Measurements from ENCODE around the gene CD300C.
A peak's percentile ranks its signal among the peaks of the same experiment; 100 is the strongest.

CD300C gene

GRCh38 chr17:74547736-74548135 is 1.8 kb upstream of the CD300C start:
- DNase-seq, result no peak
- Mint-ChIP-seq H3K9me3 (no peaks in the 10 kb centered on the region), H3K4me3 (no peak overlapping the region), H3K27ac (no peak overlapping the region), H3K4me1 (ENCODE audit: low read depth) (peaks cover 5% of the 10 kb centered on the region), H3K36me3 (ENCODE audit: low read depth) (no peaks in the 10 kb centered on the region), H3K27me3 (peaks cover 7% of the 10 kb centered on the region)

DNA sequence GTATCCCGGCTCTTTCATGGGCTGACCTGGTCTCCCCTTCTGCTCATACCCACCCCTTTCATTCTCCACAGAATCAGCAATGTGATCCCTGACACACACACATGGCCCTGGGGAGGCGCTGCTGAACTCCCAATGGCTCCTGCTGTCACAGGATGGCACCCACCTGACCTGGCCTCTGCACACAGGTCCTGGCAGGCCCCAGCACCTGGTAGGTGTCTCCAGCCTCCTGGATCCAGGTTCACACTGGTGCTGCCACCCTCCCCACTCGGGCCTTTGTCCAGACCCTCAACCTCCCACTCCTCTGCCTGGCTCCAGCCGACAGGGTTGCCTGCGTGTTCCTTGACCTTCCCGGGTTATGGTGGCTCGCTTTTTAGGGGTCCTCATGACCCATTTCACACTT is 1.3 kb upstream of the CD300C start:
- no peak overlapping the region for H3K27ac Mint-ChIP-seq
- no peaks in the 10 kb centered on the region for H3K36me3 Mint-ChIP-seq (ENCODE audit: low read depth)
- H3K27me3 Mint-ChIP-seq, result peaks cover 9% of the 10 kb centered on the region
- H3K4me3 Mint-ChIP-seq, result no peak overlapping the region
- H3K9me3 Mint-ChIP-seq, result no peaks in the 10 kb centered on the region
- DNase-seq, result no peak
- peaks cover 5% of the 10 kb centered on the region for H3K4me1 Mint-ChIP-seq (ENCODE audit: low read depth)

DNA sequence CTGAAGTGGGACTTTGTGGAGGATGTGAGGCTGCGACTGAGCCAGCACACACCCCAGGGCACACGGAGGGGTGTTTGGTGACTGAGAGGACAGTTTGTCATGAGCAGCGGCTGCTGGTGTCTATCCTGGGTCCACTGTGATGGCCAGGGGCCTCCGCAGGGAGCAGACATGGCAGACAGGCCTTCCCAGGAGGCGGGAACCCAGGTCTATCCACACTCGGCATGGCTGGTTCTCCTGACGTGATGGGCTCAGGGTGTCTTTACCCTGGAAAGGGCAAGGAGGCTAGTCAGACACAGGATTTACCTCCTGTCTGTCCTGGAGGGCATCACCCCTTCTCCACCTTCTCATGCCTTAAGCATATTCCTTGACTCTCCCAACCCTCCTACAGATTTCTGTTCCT is 671 bp upstream of the CD300C start:
- H3K27me3 Mint-ChIP-seq, result peaks cover 9% of the 10 kb centered on the region
- no peak for DNase-seq
- H3K4me1 Mint-ChIP-seq (ENCODE audit: low read depth), result peaks cover 5% of the 10 kb centered on the region
- H3K36me3 Mint-ChIP-seq (ENCODE audit: low read depth), result no peaks in the 10 kb centered on the region
- no peaks in the 10 kb centered on the region for H3K9me3 Mint-ChIP-seq
- no peak overlapping the region for H3K4me3 Mint-ChIP-seq
- peak overlapping the region; percentile 38 for H3K27ac Mint-ChIP-seq

DNA sequence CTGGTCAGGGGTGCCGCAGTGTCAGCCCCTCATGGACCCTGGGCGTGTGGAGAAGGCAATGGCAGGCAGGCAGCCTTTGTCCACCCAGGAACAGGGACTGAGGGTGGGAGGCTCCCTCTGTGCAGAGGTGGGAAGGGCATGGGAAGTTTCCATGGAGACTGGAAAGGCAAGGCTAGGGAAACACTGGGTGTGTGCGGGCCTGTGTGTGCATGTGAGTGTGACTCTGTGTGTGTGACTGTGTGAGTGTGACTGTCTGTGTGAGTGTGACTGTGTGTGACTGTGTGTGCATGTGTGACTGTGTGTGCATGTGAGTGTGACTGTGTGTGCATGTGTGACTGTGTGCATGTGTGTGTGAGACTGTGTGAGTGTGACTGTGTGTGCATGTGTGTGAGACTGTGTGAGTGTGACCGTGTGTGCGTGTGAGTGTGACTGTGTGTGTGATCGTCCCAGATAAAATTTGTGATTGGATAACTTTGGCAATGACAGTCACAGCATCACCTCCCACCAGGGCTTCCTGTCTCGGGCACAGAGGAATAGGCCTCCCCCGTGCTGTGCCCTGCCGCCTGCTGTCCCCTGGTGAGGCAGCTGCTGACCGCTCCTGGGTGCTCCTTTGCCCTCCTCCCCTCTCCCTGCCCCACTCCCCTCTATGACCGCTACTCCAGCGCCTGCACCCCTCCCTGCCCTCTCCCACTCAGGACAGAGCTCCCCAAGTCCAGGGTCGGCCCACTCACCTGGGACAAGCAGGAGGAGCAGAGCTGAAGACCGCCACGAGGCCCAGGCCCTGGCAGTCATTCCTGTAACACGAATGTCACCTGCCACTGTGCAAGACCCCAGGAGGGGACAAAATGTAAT is 698 bp downstream of the CD300C start:
- Mint-ChIP-seq H3K4me3 (no peak overlapping the region), H3K27ac (no peak overlapping the region)
- no peak for DNase-seq

DNA sequence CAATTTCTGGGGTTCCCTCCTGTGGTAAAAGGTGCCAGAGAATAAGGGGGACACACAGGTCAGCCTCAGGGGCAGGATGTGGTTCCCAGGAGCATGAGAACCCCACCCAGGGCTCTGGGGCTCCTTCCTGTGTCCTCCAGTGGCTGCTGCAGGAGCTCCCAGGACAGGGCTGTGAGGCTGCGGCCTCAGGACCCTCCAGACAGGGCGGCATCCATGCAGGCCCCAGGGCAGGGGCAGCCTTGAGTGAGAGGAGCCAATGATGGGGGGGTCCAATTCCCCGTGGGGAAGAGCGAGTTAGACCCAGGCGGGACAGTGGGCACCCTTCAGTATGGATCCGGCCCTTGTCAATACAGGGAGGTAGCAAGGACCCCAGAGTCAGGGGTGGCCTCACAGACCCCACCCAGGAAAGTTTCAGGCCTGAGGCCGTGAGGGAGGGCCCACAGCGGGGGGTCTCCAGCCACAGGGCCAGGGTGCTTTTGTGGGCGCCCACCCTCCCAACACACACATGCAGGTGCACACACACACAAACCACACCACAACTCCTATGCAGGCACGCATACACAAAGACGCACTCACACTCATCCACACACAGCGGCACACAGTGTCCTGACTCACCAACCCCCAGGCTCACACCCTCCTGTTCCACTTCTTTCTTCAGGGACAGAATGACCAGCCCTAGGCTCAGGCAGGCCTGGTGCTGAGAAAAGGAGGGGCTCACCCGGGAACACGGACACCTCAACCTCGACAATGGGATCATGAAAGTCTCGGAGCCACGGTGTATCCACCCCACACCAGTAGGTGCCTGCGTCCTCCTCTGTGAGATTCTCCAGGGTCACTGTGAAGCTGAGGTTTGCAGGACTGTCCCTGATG is 1.8 kb downstream of the CD300C start:
- H3K9me3 Mint-ChIP-seq, result no peaks in the 10 kb centered on the region
- DNase-seq, result no peak
- H3K4me3 Mint-ChIP-seq, result no peak overlapping the region
- H3K27ac Mint-ChIP-seq, result no peak overlapping the region
- H3K27me3 Mint-ChIP-seq, result peaks cover 7% of the 10 kb centered on the region
- H3K36me3 Mint-ChIP-seq (ENCODE audit: low read depth), result no peaks in the 10 kb centered on the region
- H3K4me1 Mint-ChIP-seq (ENCODE audit: low read depth), result peaks cover 5% of the 10 kb centered on the region

More for the DNA sequence above, 698 bp downstream of the CD300C start:
- Mint-ChIP-seq H3K4me1 (ENCODE audit: low read depth) (peaks cover 5% of the 10 kb centered on the region), H3K36me3 (ENCODE audit: low read depth) (no peaks in the 10 kb centered on the region), H3K9me3 (no peaks in the 10 kb centered on the region), H3K27me3 (peaks cover 9% of the 10 kb centered on the region)

DNA sequence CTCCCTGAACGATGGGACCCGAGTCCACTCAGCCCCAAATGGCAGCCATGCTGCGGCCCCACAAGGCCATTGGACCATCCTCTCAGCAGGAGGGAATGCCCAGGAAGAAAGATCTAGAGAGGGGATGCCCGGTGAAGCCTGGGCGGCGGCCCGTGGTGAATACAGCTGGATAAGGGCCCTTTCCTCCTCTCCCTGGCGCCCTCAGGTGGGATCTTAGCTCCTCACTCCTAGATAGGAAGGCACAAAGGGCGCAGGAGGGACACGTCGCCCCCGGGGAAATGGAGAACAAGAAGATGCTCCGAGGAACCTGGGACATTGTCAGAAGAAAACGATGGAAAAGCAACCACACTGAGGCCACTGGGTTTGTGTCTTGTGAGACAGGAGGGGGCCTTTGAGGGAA is 2.5 kb downstream of the CD300C start:
- no peak for DNase-seq
- peaks cover 5% of the 10 kb centered on the region for H3K4me1 Mint-ChIP-seq (ENCODE audit: low read depth)
- H3K27me3 Mint-ChIP-seq, result peaks cover 2% of the 10 kb centered on the region
- H3K4me3 Mint-ChIP-seq, result no peak overlapping the region
- H3K27ac Mint-ChIP-seq, result no peak overlapping the region
- H3K9me3 Mint-ChIP-seq, result no peaks in the 10 kb centered on the region
- H3K36me3 Mint-ChIP-seq (ENCODE audit: low read depth), result no peaks in the 10 kb centered on the region

DNA sequence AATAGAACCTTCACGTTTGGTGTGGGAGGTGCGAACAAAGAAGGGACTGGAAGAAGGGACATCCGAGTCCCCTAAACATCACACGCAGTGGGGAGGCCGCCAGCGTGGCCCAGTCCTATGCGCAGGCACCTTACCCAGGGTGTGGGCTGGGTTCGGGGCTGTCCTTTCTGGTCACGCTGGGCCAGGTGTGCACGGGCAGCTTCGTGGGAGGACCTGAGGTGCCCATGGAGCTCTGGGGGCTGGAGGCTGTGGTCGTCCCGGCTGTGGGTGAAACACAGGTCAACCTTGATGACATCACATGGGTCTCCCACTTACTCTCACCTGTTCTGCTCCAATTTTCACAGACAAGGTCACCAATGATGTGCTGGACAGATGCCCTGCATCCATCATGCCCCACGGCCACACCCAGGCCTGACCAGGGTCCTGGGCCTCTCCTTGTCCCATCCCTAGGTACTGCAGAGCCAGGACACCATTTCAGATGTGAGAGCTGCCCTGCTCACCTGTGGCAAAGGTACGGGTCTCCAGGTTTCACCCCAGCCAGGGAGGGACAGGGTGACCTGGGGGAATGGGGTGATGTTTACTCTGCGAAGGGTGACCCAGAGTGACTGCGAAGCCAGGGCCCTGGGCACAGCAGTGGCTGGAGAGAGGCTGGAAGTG is 3.1 kb downstream of the CD300C start:
- H3K27me3 Mint-ChIP-seq, result peaks cover 2% of the 10 kb centered on the region
- DNase-seq, result no peak
- no peak overlapping the region for H3K27ac Mint-ChIP-seq
- H3K36me3 Mint-ChIP-seq (ENCODE audit: low read depth), result no peaks in the 10 kb centered on the region
- H3K9me3 Mint-ChIP-seq, result no peaks in the 10 kb centered on the region
- H3K4me1 Mint-ChIP-seq (ENCODE audit: low read depth), result peaks cover 3% of the 10 kb centered on the region
- H3K4me3 Mint-ChIP-seq, result no peak overlapping the region

- Mint-ChIP-seq H3K4me1 (ENCODE audit: low read depth) (no peaks in the 10 kb centered on the region), H3K9me3 (no peaks in the 10 kb centered on the region), H3K36me3 (ENCODE audit: low read depth) (no peaks in the 10 kb centered on the region), H3K27ac (no peak overlapping the region), H3K27me3 (peaks cover 2% of the 10 kb centered on the region), H3K4me3 (no peak overlapping the region)
- DNase-seq, result peak; percentile 2
These were observed 3.7 kb downstream of the CD300C start for GRCh38 chr17:74542166-74542565.

GRCh38 chr17:74541176-74542111 is 4.5 kb downstream of the CD300C start:
- no peaks in the 10 kb centered on the region for H3K4me1 Mint-ChIP-seq (ENCODE audit: low read depth)
- no peaks in the 10 kb centered on the region for H3K36me3 Mint-ChIP-seq (ENCODE audit: low read depth)

GRCh38 chr17:74539281-74539820 is 6.6 kb downstream of the CD300C start:
- Mint-ChIP-seq H3K4me3 (no peak overlapping the region), H3K27me3 (peaks cover 6% of the 10 kb centered on the region), H3K9me3 (no peaks in the 10 kb centered on the region), H3K27ac (no peak overlapping the region), H3K36me3 (ENCODE audit: low read depth) (no peaks in the 10 kb centered on the region), H3K4me1 (ENCODE audit: low read depth) (no peaks in the 10 kb centered on the region)
- no peak for DNase-seq

More at GRCh38 chr17:74541176-74542111, 4.5 kb downstream of the CD300C start:
- no peak for DNase-seq
- peaks cover 2% of the 10 kb centered on the region for H3K27me3 Mint-ChIP-seq
- no peak overlapping the region for H3K27ac Mint-ChIP-seq
- no peak overlapping the region for H3K4me3 Mint-ChIP-seq
- H3K9me3 Mint-ChIP-seq, result no peaks in the 10 kb centered on the region

DNA sequence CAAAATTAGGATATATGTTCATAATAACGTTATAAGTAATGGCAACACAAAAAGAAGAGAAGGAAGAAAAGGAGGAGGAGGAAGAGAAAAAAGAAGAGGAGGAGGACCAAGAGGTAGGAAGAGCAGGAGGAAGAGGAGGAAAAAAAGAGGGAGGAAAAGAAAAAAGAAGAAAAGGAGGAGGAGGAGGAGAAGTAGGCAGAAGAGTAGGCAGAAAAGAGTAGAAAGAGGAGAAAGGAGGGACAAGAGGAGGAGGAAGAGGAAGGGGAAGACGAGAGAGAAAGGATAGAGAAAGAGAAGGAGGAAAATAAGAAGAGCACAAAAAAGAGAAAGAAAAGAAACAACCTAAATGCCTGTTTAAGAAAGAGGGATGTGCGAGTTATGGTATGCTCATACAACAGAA is 9.0 kb downstream of the CD300C start:
- no peaks in the 10 kb centered on the region for H3K36me3 Mint-ChIP-seq (ENCODE audit: low read depth)
- no peak overlapping the region for H3K4me3 Mint-ChIP-seq
- H3K4me1 Mint-ChIP-seq (ENCODE audit: low read depth), result peaks cover 4% of the 10 kb centered on the region
- no peak for DNase-seq
- H3K27ac Mint-ChIP-seq, result no peak overlapping the region
- no peaks in the 10 kb centered on the region for H3K9me3 Mint-ChIP-seq
- H3K27me3 Mint-ChIP-seq, result peaks cover 27% of the 10 kb centered on the region

- H3K36me3 Mint-ChIP-seq (ENCODE audit: low read depth), result no peaks in the 10 kb centered on the region
- H3K4me3 Mint-ChIP-seq, result no peak overlapping the region
- H3K4me1 Mint-ChIP-seq (ENCODE audit: low read depth), result peaks cover 4% of the 10 kb centered on the region
- DNase-seq, result peak; percentile 15
- H3K27ac Mint-ChIP-seq, result no peak overlapping the region
- no peaks in the 10 kb centered on the region for H3K9me3 Mint-ChIP-seq
- H3K27me3 Mint-ChIP-seq, result peaks cover 41% of the 10 kb centered on the region
These were observed 13.8 kb downstream of the CD300C start for GRCh38 chr17:74532115-74532514.

GRCh38 chr17:74531231-74531761 is 14.6 kb downstream of the CD300C start, which contains the start of gene CD300LB:
Gene CD300LB, minus strand, starts transcription at chr17:74531475. Its CDS starts 125 bp downstream, at chr17:74531350.
- H3K27ac Mint-ChIP-seq, result no peak within 1 kb of the TSS
- peaks cover 4% of the 10 kb centered on the region for H3K4me1 Mint-ChIP-seq (ENCODE audit: low read depth)
- H3K36me3 Mint-ChIP-seq (ENCODE audit: low read depth), result no peaks in the 10 kb centered on the region
- no peaks in the 10 kb centered on the region for H3K9me3 Mint-ChIP-seq
- peak; percentile 8 for DNase-seq
- H3K4me3 Mint-ChIP-seq, result no peak within 1 kb of the TSS
- peaks cover 45% of the 10 kb centered on the region for H3K27me3 Mint-ChIP-seq

Measured in activated T-cell treated with anti-CD3 and anti-CD28 coated beads, Interleukin-2, amount 50 U/mL, for 24 hours (primary cell).